HG02571 (cell line): ENCODE results near the gene LNX2.
A peak's percentile ranks its signal among the peaks of the same experiment; 100 is the strongest.

Experiments
- ATAC-seq: cut with Tn5 transposase; IDR thresholded peaks from one replicate; pipeline ENCODE4 v1.9.1; 2021; ENCODE audit warnings: mild to moderate bottlenecking, moderate library complexity; ENCODE audit not compliant: unreplicated experiment

The LNX2 gene

GRCh38 chr13:27620377-27621115 lies at the start of gene LNX2:
Gene LNX2, minus strand, starts transcription at chr13:27620529. Its CDS starts 38,826 bp downstream, at chr13:27581703.
- peak; percentile 90 for ATAC-seq

DNA sequence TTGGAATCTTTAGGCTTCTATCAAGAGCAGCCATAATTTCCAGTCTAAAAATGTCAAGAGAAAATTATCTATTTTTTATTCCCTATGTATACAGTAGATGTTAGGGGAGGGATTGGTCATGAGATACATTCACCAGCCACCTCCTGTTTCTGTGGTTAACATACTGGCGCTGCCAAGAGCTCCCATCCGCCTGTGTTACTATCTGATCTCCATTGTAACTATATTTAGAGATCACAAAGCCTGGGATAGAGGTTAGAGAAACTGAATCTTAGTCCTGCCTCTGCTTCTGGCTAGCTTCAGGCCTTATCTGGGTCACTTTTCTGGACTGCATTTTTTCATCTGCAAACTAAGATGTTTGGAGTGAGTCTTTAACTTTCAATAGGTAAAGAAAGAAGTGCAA lies 47.6 kb upstream of the LNX2 start:
- no peak for ATAC-seq

- ATAC-seq: no peak
These were observed 46.6 kb upstream of the LNX2 start for GRCh38 chr13:27666951-27667350.

DNA sequence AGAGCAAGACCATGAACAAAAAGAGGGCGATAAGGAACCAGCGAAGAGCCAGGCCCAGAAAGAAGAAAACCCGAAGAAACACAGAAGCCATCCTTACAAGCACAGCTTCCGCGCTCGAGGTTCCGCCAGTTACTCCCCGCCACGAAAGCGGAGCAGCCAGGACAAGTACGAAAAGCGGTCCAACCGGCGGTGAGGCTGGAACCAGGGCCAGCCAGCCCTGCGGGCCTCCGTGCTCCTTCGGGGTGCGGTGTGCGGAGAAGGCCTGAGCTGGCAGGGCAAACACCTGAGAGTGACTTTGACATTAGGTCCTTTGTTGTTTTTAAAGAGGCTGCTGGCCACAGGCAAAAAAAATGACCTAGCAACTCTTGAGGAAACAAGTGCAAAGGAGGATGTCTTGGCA lies 45.4 kb upstream of the LNX2 start:
- ATAC-seq: no peak

DNA sequence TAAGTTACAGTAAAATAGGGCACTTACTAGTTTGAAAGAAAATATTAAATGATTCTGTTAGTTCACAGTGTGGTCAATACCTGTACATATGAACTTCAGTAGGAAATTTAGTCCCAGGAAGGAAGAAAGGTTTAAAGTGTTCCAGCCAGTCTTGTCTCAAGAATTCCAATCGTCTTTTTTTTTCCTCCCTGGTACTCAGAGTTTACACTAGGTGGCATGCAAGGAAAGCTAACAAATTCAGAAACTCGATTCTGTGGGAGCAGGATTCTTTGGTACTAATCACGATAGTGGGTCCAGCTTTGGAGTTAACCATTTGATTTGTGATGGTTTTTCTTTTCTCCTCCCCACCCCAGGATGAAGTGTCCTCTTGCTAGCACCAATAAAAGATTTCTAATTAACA lies 45.0 kb upstream of the LNX2 start:
- ATAC-seq: no peak

- ATAC-seq: no peak
These were observed 43.6 kb upstream of the LNX2 start for GRCh38 chr13:27663947-27664346.

- ATAC-seq: no peak
These were observed 42.6 kb upstream of the LNX2 start for GRCh38 chr13:27662738-27663470.

DNA sequence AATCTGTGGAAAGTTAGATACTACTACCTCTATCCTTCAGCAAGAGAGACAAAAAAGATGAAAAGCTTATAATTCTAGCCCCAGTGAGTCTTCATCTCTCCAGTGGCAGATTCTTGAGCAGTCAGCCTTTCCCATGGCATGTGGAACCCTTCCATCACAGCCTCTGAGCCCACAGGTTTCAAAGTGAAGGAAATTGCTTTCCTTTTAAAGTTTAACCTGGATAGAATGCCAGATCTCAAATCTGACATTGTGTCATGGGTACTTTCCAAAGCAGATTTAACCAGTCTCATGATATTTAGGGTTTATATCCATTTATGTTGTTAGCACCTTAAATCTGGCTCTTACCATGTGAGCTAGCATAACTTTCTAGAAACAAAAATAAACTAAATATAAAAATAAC lies 40.7 kb upstream of the LNX2 start:
- ATAC-seq: no peak

GRCh38 chr13:27660511-27660910 lies 40.2 kb upstream of the LNX2 start:
- no peak for ATAC-seq

DNA sequence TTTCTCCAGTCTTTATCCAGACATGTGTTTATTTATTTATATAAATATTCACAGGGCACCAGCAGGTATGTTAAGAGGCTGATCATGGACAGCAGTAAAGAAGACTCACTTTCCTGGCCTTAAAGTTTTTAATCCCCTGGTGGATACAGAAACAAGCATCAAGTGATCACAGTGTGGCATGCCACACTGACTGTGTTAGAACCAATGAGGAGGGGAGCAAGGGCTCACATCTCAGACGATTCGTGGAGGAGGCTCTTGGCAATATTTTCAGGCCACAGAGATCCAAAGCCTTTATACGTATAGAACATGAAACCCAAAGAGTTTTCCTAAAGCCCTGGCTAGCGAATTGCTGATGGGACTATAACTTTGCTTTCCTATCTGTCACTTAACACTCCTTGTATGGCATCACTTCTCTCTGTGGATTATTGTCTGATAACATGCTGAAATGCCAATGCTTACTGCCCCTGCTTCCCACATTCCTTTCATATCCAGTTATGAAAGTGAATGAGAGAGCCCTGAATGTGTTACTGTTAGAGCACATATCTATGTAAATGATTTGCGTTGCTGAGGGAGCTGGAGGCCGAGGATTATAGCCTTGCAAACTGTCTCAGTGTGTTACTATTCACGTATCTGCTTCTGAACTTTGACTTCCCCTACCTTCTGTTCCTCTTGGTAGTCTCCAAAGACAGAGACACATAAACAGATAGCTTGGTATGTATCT lies 39.0 kb upstream of the LNX2 start:
- ATAC-seq: no peak

DNA sequence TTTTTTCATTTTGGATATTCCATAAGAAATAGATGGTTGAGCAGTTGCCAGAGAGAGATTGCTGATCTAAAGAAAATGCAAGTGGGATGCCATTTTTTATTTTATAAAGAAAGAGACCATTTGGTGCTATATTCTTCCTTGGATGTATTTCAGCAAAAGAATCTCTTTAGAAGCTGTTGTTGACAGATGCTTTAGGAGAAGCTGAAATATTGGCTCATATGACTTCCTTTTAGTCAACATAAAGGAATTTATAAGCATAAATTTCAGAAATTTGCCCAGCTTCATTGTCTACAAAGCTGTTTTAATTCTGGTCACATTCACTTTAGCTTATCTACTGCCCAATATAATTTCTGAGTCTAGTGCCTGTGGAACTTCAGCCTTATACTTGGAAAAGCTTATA lies 38.2 kb upstream of the LNX2 start:
- ATAC-seq: no peak

- no peak for ATAC-seq
These were observed 37.4 kb upstream of the LNX2 start for GRCh38 chr13:27657724-27658123.

GRCh38 chr13:27654816-27655215 lies 34.5 kb upstream of the LNX2 start:
- ATAC-seq: no peak

GRCh38 chr13:27654059-27654458 lies 33.7 kb upstream of the LNX2 start:
- no peak for ATAC-seq

DNA sequence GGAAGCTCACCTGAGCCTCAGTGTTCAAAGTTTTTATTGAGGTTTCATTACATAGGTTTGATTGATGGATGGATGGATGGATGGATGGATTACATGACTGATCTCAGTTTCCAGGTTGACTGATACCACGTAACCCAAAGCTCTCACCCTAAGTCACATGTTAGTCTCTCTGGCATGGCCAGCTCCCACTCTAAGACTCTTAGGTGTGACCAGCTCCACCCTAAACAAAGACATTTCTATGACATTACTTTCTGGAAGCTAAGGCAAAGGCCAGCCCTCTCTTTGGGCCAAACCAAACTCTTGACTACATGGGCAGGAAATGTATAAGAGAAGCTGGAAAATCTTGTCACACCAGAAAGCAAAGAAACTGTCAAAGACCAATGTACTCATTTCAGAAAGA lies 30.0 kb upstream of the LNX2 start:
- no peak for ATAC-seq

GRCh38 chr13:27644302-27644701 lies 24.0 kb upstream of the LNX2 start:
- ATAC-seq: no peak

DNA sequence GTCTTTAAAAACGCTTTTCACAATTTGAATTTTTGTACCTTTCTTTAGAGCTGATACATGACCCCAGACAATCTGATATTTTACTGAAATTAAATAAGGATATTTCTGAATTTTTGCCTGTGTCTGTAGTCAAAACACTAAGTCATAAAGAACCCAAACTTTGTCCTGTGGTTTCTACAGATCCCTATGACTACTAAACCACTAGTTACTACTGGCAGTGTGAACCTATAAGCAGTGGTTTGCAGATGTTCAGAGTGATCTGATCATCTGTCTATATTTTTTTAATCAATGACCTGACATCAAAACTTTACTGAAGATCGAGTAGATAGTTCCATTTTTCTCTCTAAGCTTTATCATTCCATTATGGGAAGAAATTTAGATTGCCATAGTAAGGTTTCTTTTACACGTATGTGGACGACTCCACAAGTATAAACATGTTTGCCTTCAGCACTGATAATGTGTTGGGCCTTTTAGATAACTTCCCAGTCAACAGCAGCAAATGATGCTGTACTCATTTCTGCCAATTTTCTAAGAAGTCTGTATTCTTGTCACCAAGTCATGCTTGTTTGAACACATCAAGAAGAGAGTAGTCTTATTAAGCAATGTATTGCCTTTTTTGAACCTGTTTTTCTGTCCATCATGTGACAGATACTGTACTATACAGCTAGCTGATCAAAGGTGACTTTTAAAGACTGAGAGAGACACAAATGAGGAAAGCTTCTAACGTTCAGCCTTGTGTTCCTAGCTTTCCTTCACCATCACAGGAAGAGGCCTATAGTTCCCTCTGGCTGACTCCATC lies 23.2 kb upstream of the LNX2 start:
- ATAC-seq: no peak

- no peak for ATAC-seq
These were observed 21.6 kb upstream of the LNX2 start for GRCh38 chr13:27641711-27642502.

DNA sequence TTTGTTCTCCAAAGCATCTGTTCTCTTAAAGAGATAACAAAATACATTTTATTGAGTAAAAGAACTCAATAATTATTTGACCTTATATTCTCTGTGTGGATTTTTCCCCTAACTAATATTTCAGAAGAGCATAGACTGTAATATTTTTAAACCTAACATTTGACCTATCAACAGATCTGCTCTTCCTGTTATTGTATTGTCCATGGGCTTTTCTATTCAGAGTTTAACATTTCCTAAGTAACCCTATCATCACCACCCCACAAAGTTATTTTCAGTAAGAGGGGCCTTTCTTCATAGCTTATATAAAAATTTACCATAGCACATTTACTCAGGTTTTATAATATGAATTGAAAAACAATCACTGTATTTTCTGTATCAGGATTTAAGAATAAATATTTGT lies 18.9 kb upstream of the LNX2 start:
- no peak for ATAC-seq

- ATAC-seq: no peak
These were observed 18.2 kb upstream of the LNX2 start for GRCh38 chr13:27638521-27638920.
